ENCODE results near the gene INSYN2B. TPM values are rescaled to one million over a fixed set of nuclear protein-coding genes. Genes with fewer than 3 reads are reported as not detected.

The INSYN2B gene
- total and polyA plus RNA-seq, 2 of the 4 experiments (the other 2 are of a cell fraction), result 9.1 to 33.5 TPM

GRCh38 chr5:170010595-170010994, 30.3 kb upstream of the INSYN2B start:
- H3K18ac ChIP-seq (ENCODE audit: low read depth, low read length), result no peak overlapping the region
- no peak for DNase-seq
- H3K79me1 ChIP-seq (ENCODE audit: low read depth in 1 of 2, low read length in 2 of 2), result no peaks in the 10 kb centered on the region
- no peak overlapping the region for H4K8ac ChIP-seq (ENCODE audit: low read depth in 2 of 2, low read length in 2 of 2)
- H3K36me3 ChIP-seq (ENCODE audit: control insufficient read depth, insufficient read depth, low read length), result no peaks in the 10 kb centered on the region
- no TSS peak for BruUV-seq (replicated peaks)
- in situ Hi-C loops (cut with MboI; ENCODE audit: low sequenced_read_pairs), result no loop called here
- H4K91ac ChIP-seq (ENCODE audit: insufficient read depth, low read depth, low read length), result no peak overlapping the region
- 30% methylated on average over 2 of the region's 4 CpGs; no CpG with 5 or more reads in 1 of the 2 experiments for WGBS, 2 experiments (ENCODE audit: extremely low coverage in 2 of 2, insufficient read length in 1 of 2)
- POLR2A ChIA-PET (ENCODE audit: unreplicated experiment), result no interaction called here
- H2AK9ac ChIP-seq (replicated peaks; ENCODE audit: low read depth, low read length, poor library complexity), result no peak overlapping the region
- no peak overlapping the region for H2BK120ac ChIP-seq (ENCODE audit: low read depth, low read length)
- no peak overlapping the region for H3K14ac ChIP-seq (replicated peaks; ENCODE audit: low read depth, low read length)
- CTCF ChIA-PET, result interaction anchor here (0.7 kb wide), 1 partner anchor 990 kb away, joined by 3 read pairs; no protein-coding TSS in a partner anchor
- H4K20me1 ChIP-seq (ENCODE audit: insufficient read depth, low read length), result no peaks in the 10 kb centered on the region
- H3K4me3 ChIP-seq (ENCODE audit: insufficient read depth, low read depth, low read length), result no peak overlapping the region
- no peak overlapping the region for H2AK5ac ChIP-seq (ENCODE audit: low read depth, low read length)
- no peak overlapping the region for H3K56ac ChIP-seq (ENCODE audit: extremely low read depth, insufficient read depth, low read length)
- no peak overlapping the region for H3K4ac ChIP-seq (ENCODE audit: low read depth, low read length)
- H3K27ac ChIP-seq (ENCODE audit: insufficient read depth, low read length), result no peak overlapping the region
- H3K9me1 ChIP-seq (ENCODE audit: insufficient read depth, low read length), result no peaks in the 10 kb centered on the region
- H2BK15ac ChIP-seq (ENCODE audit: low read depth, low read length), result no peak overlapping the region
- no peak overlapping the region for H2BK20ac ChIP-seq (ENCODE audit: low read depth, low read length)
- TF ChIP-seq FOS (IDR thresholded peaks at IDR 0.05; ENCODE audit: low read depth, low read length) (no peak), NFE2L2 (IDR thresholded peaks at IDR 0.05; ENCODE audit: low read depth, low read length) (no peak), POLR2A (IDR thresholded peaks at IDR 0.05; ENCODE audit: low read depth, low read length) (no peak), BHLHE40 (IDR thresholded peaks at IDR 0.05; ENCODE audit: low read depth, low read length) (no peak), CTCF (conservative IDR thresholded peaks at IDR 0.05; ENCODE audit: low read depth, low read length) (no peak), RAD21 (IDR thresholded peaks at IDR 0.05; ENCODE audit: low read length) (no peak), MAFK (IDR thresholded peaks at IDR 0.05; ENCODE audit: low read depth, low read length) (no peak), MAZ (IDR thresholded peaks at IDR 0.05; ENCODE audit: borderline replicate concordance, low read depth, low read length) (no peak), MXI1 (IDR thresholded peaks at IDR 0.05; ENCODE audit: borderline replicate concordance, low read depth, low read length) (no peak), ELK1 (IDR thresholded peaks at IDR 0.05; ENCODE audit: borderline replicate concordance, low read depth, low read length) (no peak), RCOR1 (IDR thresholded peaks at IDR 0.05; ENCODE audit: insufficient replicate concordance, low read length) (no peak), SMC3 (IDR thresholded peaks at IDR 0.05; ENCODE audit: low read depth, low read length) (no peak), CHD1 (IDR thresholded peaks at IDR 0.05; ENCODE audit: low read depth, low read length) (no peak), USF2 (IDR thresholded peaks at IDR 0.05; ENCODE audit: low read depth, low read length) (no peak), CEBPB (IDR thresholded peaks at IDR 0.05; ENCODE audit: low read depth, low read length) (no peak), RFX5 (IDR thresholded peaks at IDR 0.05; ENCODE audit: low read depth, low read length) (no peak)
- no peak overlapping the region for H3K9ac ChIP-seq (ENCODE audit: low read depth, low read length)
- H2BK5ac ChIP-seq (ENCODE audit: low read depth, low read length, poor library complexity, severe bottlenecking), result no peak overlapping the region
- H4K5ac ChIP-seq (ENCODE audit: low read depth, low read length), result no peak overlapping the region
- ATAC-seq (ENCODE audit: low read depth), result no peak
- H3K4me1 ChIP-seq (ENCODE audit: control insufficient read depth, insufficient read depth, low read length), result no peaks in the 10 kb centered on the region
- dilution Hi-C loops (cut with HindIII; ENCODE audit: low sequenced_read_pairs, unreplicated experiment), result no loop called here
- intact Hi-C loops (cut with micrococcal nuclease), result no loop called here
- H3K4me2 ChIP-seq (ENCODE audit: low read depth, low read length), result no peak overlapping the region
- H3K27me3 ChIP-seq (ENCODE audit: control insufficient read depth, insufficient read depth, low read length), result peaks cover 8% of the 10 kb centered on the region
- H3K9me3 ChIP-seq (ENCODE audit: control insufficient read depth, insufficient read depth, low read length), result no peaks in the 10 kb centered on the region
- H3K23ac ChIP-seq (ENCODE audit: low read depth, low read length), result no peak overlapping the region
- H2AFZ ChIP-seq (replicated peaks; ENCODE audit: low read length, poor library complexity), result no peak overlapping the region
